Measurements from ENCODE around the gene CYFIP1. TPM values are rescaled to one million over a fixed set of nuclear protein-coding genes. Genes with fewer than 3 reads are reported as not detected.
"Not testable (repeated sequence)": the region's sequence is repeated elsewhere in the genome, so short reads cannot be mapped to it uniquely, and the experiment has no call there.

The CYFIP1 gene
- 10 to 100 TPM; 21.1 to 32.7 TPM for total RNA-seq

DNA sequence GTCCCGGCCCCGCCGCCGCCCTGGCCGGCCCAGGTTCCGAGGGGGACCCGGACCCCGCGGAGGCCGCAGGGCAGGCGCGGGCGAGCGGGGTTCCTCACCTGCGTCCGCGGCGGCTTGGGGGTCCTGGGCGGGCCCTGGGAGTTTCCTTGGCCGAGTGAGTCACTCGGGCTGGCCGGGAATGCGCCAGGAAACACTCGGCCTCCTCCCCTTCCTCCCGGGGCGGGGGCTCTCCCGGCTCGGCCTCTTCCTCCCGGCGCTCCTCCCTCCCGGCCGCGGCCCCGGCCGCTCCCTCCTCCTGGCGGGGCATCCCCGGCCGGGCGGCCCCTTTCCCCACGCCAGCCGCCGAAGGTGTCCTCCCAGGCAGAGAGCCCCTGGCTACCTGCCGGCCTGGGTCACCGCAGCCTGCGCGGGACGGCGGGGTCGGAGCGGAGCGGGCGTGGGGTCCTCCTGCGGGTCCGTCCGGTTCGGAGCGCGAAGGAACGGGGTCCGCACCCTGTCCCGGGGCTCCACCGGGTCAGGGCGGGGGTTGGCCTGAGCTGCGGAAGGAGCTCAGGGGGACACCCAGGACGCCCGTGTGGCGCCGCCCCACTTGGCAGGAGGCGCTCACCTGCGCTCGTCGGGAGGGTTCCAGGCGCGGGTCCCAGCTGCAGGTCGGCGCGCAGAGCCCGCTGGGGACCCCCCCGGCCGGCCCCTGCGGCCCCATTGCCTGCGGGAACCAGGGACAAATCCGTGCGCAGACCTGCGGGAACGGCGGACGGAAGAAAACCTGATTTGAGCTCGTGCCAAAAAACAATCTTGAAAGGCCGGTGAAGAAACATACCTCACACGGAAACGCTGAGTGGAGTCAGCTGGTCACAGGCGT, at the start of gene CYFIP1:
TSS of gene CYFIP1 (minus strand) at position 180 of the 862 bp plus-strand sequence. CDS start 33,083 bp downstream, outside the sequence.
- peaks cover 0 to 18% of the 10 kb centered on the region in 2 donors for H3K4me1 ChIP-seq
- H3K9me3 ChIP-seq, result no peaks in the 10 kb centered on the region
- peak within 1 kb of the TSS; percentile 72 to 79 for H3K27ac ChIP-seq
- no peaks in the 10 kb centered on the region for H3K27me3 ChIP-seq
- H3K4me3 ChIP-seq, result peak within 1 kb of the TSS; percentile 81 to 82
- peak in 1 of 2 donors; percentile 17 for TF ChIP-seq CTCF (IDR thresholded peaks at IDR 0.05)
- no peaks in the 10 kb centered on the region for H3K36me3 ChIP-seq
- peak; percentile 82 for DNase-seq (ENCODE audit: low spot score)

GRCh38 chr15:23026218-23026617, 46.0 kb upstream of the CYFIP1 start:
- no peak for TF ChIP-seq CTCF (IDR thresholded peaks at IDR 0.05)
- no peaks in the 10 kb centered on the region for H3K27me3 ChIP-seq
- no peaks in the 10 kb centered on the region for H3K4me1 ChIP-seq
- no peak overlapping the region for H3K4me3 ChIP-seq
- no peak for DNase-seq (ENCODE audit: low spot score)
- H3K27ac ChIP-seq, result no peak overlapping the region
- H3K36me3 ChIP-seq, result peaks cover 91% of the 10 kb centered on the region
- no peaks in the 10 kb centered on the region for H3K9me3 ChIP-seq

DNA sequence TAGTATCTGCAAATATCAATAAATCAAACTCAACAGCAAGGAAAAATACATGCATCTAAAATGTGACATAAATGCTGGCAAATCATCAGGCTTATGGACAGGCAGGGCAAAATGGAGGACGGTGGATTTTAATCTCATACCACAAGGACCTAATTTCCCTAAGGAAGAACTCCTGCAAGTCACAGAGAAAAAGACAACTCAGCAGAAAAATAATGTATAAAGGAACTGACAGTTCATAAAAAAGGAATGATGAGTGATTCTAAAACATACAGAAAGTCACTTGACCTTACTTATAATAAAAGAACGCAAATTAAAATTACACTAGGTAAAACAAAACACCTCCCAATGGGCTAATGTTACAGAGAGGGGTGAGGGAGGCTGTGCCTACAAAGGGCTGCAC, 42.0 kb upstream of the CYFIP1 start:
- Histone ChIP-seq H3K27ac (no peak overlapping the region), H3K27me3 (no peaks in the 10 kb centered on the region), H3K36me3 (peaks cover 91% of the 10 kb centered on the region), H3K4me1 (no peaks in the 10 kb centered on the region), H3K9me3 (no peaks in the 10 kb centered on the region), H3K4me3 (no peak overlapping the region)
- no peak for TF ChIP-seq CTCF (IDR thresholded peaks at IDR 0.05)
- DNase-seq (ENCODE audit: low spot score), result no peak

DNA sequence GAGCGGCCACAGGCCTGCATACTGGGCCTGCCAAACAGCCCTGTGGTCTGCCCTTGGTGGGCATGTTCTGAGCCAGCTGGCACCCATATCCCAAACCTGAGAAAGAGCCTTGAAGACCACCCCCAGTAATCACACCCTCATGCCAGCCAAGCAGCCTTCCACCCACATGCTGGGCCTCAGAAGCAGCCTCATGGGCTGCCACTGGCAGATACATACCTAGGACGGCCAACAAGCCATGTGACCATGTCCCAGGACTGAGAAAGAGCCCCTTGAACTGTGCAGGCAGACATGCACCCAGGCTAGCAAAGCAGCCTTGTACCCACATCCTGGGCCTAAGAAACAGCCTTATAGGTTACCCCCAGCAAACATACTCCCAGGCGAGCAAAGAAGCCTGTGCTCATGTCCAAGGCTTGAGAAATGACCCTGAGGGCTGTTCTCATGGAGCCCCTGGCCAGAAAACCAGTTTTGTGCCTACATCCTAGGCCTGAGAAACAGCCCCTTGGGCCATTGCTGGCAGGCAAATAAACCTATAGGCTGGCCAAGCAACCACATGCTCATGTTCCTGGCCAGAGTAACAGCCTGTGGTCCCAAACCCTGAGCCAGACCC, 34.3 kb upstream of the CYFIP1 start:
- no peak overlapping the region for H3K4me3 ChIP-seq
- H3K36me3 ChIP-seq, result peaks cover 54% of the 10 kb centered on the region
- TF ChIP-seq CTCF (IDR thresholded peaks at IDR 0.05), result no peak

GRCh38 chr15:23013681-23014080, 33.5 kb upstream of the CYFIP1 start:
- H3K27ac ChIP-seq, result no peak overlapping the region
- no peak overlapping the region for H3K4me3 ChIP-seq
- no peaks in the 10 kb centered on the region for H3K4me1 ChIP-seq
- H3K27me3 ChIP-seq, result no peaks in the 10 kb centered on the region
- no peak for TF ChIP-seq CTCF (IDR thresholded peaks at IDR 0.05)
- no peak for DNase-seq (ENCODE audit: low spot score)
- H3K36me3 ChIP-seq, result peaks cover 52% of the 10 kb centered on the region
- no peaks in the 10 kb centered on the region for H3K9me3 ChIP-seq

More for the DNA sequence above, 34.3 kb upstream of the CYFIP1 start:
- no peaks in the 10 kb centered on the region for H3K4me1 ChIP-seq
- H3K27ac ChIP-seq, result no peak overlapping the region
- H3K9me3 ChIP-seq, result no peaks in the 10 kb centered on the region
- DNase-seq (ENCODE audit: low spot score), result no peak
- H3K27me3 ChIP-seq, result no peaks in the 10 kb centered on the region

GRCh38 chr15:23012616-23013015, 32.4 kb upstream of the CYFIP1 start:
- H3K4me3 ChIP-seq; H3K27ac ChIP-seq; H3K9me3 ChIP-seq; H3K4me1 ChIP-seq; H3K27me3 ChIP-seq; DNase-seq (ENCODE audit: low spot score): not testable (repeated sequence)
- peaks cover 53% of the 10 kb centered on the region for H3K36me3 ChIP-seq

Data from right atrium auricular region (tissue), 2 donors.